NB4 (cell line): ENCODE measurements around the gene SLC34A2.

Source experiments
- MYC ChIP-seq: IDR thresholded peaks from 2 replicates; pipeline ENCODE4 v1.6.1; 2011; ENCODE audit warnings: low read depth, low read length
- POLR2A ChIP-seq: IDR thresholded peaks from 2 replicates; pipeline ENCODE4 v1.6.1; 2011; ENCODE audit warnings: mild to moderate bottlenecking; ENCODE audit not compliant: insufficient read length; ENCODE audit errors: extremely low read depth
- TF ChIP-seq, protein P1 (sequence below): IDR thresholded peaks from one replicate; pipeline ENCODE4 v1.5.1; 2012; ENCODE audit warnings: low read depth, low read length
- TF ChIP-seq, protein P2 (sequence below): IDR thresholded peaks from 2 replicates; pipeline ENCODE4 v1.6.1; 2011; ENCODE audit warnings: low read depth, low read length

DNA sequence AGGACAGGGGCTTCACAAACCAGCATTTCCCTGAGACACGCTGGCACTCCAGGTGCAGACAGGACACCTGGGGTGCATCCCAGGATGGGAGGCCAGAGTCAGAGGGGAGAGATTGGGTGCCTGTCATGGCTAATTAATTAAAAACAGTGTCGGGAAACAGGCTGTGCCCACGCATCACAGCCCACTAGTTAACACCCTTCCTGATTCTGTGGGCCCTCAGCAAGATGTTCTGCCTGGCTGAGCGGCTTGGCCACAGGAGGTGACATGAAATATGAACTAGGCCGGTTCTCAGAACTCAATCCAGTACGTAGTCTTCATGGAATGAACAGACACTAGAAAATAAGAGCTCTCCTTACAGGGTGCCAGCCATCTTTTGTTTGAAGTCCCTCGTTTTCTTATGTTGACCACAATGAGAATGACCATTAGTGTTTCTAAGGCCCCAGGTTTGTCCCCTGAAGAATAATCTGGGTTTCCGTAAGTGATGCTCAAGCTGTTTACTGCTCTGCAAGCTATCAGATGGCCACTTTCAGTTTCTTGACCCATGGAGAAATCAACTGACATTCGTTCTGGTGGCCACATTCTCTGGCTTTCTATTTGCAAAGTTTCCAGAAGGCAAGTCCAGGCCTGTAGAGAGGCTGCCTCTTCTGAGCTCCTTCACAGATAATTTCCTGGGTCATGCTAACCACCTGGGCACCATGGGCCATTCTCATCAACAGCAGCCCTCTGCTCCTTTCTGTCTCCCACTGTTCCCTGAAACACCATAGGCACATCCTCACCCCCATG is 72.3 kb downstream of the SLC34A2 start:
- TF ChIP-seq, protein P1, sequence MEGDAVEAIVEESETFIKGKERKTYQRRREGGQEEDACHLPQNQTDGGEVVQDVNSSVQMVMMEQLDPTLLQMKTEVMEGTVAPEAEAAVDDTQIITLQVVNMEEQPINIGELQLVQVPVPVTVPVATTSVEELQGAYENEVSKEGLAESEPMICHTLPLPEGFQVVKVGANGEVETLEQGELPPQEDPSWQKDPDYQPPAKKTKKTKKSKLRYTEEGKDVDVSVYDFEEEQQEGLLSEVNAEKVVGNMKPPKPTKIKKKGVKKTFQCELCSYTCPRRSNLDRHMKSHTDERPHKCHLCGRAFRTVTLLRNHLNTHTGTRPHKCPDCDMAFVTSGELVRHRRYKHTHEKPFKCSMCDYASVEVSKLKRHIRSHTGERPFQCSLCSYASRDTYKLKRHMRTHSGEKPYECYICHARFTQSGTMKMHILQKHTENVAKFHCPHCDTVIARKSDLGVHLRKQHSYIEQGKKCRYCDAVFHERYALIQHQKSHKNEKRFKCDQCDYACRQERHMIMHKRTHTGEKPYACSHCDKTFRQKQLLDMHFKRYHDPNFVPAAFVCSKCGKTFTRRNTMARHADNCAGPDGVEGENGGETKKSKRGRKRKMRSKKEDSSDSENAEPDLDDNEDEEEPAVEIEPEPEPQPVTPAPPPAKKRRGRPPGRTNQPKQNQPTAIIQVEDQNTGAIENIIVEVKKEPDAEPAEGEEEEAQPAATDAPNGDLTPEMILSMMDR = no peak
- no peak for TF ChIP-seq POLR2A
- TF ChIP-seq, protein P2, sequence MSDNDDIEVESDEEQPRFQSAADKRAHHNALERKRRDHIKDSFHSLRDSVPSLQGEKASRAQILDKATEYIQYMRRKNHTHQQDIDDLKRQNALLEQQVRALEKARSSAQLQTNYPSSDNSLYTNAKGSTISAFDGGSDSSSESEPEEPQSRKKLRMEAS = no peak
- TF ChIP-seq MYC = no peak
